ENCODE data around the gene SYPL1.
"Not testable (repeated sequence)": the region's sequence is repeated elsewhere in the genome, so short reads cannot be mapped to it uniquely, and the experiment has no call there.

The SYPL1 gene

DNA sequence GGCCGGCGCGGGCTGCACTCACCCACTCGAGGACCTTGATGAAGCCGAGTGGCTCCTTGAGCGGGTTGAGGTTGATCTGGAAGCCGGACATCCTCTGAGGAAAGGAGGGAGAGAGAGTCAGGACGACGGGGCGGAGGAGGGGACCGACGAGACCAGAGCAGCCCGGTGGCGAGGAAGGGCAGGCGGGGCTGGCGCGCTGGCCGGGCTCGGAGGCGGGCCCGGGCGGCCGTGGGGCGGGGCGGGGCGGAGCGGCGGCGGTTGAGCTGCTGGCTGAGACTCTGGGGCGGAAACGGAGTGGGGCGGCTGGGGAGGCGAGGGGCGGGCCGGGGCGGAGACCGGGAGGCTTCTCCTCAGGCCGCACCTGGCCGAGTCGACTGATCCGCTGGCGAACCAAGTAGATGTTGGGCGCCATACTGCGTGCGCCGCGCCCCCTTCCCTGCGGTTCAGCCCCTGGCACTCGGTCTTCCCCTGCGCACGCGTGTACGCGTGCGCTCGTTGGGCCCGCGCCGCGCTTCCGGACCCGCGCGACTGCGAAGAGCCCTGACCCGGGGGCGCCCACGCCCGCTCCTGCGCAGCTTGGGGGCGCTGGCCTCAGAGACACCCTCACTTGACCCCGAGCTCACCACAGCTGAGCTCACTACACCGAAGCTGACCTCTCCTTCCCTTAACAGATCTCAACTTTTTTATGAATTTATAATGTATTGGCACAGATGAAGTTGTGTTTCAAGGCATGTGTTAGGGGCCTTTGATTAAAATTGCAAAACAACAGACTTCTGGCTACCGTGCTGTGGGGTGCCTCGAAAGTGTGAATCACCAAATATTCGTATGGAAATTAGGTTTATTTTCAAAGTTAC is at the start of gene SYPL1:
SYPL1 (minus strand) TSS at position 195 of the 854 bp plus-strand sequence; CDS start at position 91, 104 bp downstream.
- peak; percentile 72 to 84 (median 77) for DNase-seq (ENCODE audit: low read depth in 2 of 3, low spot score in 2 of 3)

DNA sequence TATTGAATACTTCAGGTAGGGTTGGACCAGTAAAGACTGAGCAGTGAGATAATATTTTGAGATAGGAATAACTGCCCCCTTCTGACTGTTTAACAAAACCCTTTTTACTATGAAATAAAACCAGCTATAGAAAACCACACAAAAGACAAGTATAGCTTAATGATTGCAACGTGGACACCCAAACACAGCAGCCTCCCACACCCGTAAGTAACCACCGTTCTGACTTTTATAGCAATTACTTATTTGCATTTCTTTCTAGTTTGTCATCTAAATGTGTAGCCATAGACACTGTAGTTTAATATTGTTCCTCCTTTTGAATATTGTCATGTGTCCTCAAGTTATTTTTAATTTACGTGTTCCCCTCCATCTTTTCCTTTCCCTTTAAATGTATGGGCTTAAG is 42.9 kb upstream of the SYPL1 start:
- no peak for DNase-seq (ENCODE audit: low read depth in 2 of 3, low spot score in 2 of 3)

DNA sequence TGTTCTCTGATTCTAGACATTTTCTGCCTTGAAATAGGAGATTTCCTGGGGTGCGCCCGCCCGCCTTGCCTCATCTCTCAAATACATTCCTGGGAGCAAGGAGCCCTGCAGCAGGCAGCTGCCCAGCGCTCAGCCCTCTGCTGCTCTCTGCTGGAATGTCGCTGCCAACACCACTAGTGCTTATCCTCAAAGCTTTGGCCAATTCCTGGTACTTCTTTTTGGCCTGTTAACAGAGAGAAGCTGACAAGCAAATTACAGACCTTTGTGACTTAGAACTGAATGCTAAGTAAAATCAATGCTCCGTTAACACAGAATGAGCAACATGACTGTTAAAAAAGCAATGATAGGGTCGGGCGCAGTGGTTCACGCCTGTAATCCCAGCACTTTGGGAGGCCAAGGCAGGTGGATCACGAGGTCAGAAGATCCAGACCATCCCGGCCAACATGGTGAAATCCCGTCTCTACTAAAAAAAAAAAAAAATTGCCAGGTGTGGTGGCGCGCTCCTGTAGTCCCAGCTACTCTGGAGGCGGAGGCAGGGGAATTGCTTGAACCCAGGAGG is 41.9 kb upstream of the SYPL1 start:
- DNase-seq (ENCODE audit: low read depth in 2 of 3, low spot score in 2 of 3) = peak; percentile 24 to 26 (median 24)

DNA sequence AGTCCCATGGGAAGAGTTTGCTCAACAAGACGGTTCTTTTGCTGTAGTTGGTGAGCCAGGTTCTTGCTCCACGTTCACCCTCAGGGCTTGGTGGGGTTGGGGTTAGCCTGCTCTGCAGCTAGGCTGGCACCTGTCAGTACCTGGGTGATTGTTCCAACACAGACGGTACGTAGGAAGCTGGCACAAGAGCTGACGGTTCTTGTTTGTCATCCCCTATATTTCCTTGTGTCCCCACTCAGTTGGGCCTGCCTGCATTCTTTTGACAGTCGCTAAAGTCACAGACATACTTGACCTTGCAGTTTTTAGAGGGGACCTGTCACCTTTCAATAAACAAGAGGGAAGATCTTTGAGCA is 40.2 kb upstream of the SYPL1 start:
- no peak for DNase-seq (ENCODE audit: low read depth in 2 of 3, low spot score in 2 of 3)

DNA sequence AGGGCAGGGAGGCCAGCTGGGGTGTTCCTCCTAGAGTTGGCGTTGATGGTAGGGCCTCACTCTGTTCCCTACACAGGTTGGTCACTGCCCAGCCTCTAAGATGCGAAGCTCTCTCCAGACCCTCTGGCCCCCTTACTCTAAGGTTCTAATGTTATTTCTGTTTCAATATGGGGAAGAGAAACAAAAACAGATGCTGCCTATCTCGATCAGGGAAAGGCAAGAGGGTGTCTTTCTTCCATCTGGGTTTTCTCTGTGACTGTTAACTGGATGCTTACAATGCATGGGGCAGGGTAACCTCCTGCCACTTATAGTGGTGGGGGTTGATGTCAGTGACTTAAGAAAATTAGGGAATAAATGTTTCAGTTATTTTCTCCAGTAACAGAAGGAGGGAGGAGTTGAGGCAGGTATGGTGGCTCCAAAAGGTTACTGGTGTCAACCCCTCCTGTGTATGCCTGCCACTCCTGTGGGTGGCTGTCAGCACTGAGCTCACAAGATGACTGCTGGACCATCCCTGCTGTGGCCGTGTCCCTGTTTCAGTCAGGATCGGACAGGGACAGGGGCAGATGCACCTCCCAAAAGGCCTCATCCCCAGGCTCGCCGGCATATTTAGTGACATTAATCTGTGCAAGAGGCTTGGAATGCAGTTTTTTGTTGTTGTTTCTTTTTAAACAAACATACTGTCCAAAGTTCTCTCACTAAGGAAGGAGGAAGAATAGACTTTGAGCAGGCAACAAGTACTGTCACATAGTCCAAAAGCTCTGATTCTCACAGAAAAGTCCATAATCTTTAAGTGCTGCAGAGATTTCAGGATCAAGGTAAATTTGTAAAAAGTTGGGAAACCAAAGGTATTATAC is 39.6 kb upstream of the SYPL1 start:
- no peak for DNase-seq (ENCODE audit: low read depth in 2 of 3, low spot score in 2 of 3)

DNA sequence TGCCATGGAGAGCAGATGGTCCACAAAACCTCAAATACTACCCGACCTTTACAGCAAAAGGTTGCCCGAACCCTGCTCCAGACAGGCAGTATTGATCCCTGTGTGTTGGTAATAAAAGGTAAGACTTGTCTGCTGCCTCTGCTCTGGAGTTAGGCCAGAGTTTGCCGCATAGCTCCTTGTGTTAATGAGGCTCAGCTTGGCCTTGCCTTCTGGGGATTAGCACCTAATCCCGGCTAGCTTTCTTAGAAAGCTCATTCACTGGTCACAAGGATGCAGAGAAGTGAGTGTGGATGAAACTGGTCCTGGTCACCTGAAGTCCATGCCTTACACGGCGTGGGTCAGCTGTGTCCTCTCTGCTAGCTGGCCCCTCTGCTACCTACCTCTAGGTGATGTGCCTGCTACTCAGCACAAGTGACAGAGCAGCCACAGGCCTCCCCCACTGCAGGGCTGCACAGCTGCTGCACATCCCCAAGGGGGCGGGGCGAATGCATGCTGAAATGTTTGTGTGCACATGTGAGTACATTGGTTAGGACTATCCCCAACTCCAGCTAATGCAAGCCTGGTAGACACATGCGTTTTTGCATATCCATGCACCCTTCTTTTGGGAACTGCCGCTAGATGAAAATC is 31.7 kb upstream of the SYPL1 start:
- no peak for DNase-seq (ENCODE audit: low read depth in 2 of 3, low spot score in 2 of 3)

DNA sequence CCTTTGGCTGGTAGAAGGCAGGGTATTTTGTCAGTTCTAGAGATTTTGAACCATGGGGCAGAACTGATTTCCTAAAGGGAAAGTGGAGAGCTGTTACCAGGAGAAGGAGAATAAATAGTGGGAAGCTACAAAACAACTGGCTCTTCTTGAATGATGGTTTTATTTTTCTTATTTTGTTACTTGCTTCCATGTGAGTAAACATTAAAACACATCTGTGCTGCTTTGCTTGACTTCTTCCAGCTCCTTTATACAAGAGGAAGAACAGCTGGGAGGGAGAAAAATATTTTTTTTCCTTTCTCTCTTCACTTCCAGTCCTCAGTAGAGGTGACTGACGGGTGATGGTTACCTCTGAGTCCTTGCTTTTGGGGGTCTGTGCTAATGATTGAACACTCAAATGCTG is 30.0 kb upstream of the SYPL1 start:
- no peak for DNase-seq (ENCODE audit: low read depth in 2 of 3, low spot score in 2 of 3)

DNA sequence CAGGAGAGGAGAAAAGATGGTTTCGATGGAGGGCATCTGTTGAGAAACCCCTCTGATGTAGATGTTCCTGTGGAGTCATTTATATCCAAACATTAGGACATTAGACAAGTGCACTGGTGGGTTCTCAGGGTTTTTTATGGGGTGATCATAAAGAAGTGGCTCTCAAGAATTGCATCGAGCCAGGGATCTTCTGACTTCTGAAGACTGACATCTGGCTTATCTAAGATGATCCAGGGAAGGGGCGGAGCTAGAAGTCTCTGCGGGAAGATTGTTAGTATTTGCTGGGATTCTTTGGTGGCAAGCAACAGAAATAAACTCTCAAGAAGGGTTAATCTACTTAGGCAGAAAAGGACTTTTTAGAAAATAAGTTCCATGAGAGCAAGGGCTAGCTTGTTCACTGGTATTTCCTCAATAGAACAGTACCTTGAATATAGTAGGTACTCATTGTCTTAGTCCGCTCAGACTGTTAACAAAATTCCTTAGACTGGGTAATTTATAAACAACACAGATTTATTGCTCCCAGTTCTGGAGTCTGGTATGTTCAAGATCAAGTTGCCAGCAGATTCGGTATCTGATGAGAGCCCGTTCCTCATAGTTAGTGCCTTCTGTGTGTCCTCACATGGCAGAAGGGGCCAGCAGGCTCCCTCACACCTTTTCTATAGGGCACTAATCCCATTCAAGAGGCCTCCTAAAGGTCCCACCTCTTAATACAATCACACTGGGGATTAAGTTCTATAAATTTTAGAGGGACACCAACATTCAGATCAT is 28.5 kb upstream of the SYPL1 start:
- no peak for DNase-seq (ENCODE audit: low read depth in 2 of 3, low spot score in 2 of 3)

DNA sequence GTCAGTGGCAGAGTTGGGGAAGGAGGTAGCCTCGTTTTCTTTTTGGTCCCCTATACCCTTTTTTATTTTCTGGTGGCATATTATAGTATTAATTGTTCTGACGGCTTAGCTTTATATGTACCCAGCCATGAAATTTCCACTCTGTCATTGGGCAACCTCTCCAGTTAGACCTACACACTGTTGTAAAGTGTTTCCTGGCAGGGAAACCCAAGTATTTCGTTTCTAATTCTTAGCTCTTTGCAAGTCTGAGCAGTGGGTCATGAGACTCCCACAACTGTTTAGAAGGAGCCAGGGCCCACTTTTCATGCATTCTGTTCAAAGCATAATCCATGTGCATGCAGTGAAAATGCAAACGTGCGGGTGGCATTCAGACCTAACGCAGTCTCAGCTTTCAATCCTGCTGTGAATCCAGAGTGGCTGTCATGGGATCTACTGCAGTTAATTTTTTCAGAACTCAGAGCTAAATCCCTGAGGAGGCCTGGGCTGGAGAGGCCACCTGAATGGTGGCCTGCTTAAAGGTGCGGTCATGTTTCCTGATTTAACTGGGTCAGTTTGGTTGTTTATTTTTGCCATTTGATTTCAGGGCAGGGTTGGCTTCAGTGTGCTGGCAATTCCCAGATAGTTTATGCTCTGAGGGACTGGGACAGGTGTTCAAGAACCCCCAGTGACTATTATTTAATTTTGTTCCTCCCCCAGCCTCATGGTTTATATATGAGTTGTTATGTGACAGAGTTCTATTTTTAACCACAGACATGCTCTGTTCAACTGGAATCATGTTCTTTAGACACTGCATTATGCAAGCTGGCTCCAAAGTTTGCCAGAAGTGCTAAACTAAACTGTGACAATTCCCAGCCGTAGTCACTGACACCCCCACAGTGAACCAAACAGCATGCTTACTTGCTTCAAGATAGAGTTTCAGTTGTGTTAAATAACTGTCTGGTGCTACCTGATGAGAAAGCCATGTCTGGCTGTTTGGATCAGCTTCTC is 27.4 kb upstream of the SYPL1 start:
- DNase-seq (ENCODE audit: low read depth in 2 of 3, low spot score in 2 of 3) = no peak

DNA sequence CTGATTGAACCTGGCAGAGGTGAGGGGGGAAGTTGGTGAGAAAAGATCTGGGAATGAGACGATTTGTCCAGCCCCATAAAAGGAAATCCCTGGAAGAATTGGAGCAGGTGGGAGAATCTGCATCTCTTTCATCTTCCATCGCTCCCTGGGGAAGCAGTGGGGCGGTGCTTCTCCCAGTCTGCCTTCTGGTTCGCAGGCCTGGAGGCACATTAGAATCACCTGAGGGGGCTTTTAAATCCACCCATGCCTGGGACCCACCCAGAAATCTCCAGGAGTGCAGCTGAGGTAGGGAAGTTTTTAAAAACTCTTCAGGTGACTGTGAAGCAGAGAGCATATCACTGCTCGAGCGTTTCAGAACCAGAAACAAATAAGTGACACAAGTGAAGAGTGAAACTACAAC is 26.7 kb upstream of the SYPL1 start:
- DNase-seq (ENCODE audit: low read depth in 2 of 3, low spot score in 2 of 3) = no peak

DNA sequence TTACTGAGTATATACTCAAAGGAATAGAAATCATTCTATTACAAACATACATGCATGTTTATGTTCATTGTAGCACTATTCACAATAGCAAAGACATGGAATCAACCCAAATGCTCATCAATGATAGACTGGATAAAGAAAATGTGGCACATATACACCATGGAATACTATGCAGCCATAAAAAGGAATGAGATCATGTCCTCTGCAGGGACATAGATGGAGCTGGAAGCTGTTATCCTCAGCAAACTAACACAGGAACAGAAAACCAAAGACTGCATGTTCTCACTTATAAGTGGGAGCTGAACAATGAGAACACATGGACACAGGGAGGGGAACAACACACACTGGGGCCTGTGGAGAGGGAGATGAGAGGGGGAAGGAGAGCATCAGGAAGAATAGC is 26.1 kb upstream of the SYPL1 start:
- not testable (repeated sequence) for DNase-seq (ENCODE audit: low read depth in 2 of 3, low spot score in 2 of 3)

DNA sequence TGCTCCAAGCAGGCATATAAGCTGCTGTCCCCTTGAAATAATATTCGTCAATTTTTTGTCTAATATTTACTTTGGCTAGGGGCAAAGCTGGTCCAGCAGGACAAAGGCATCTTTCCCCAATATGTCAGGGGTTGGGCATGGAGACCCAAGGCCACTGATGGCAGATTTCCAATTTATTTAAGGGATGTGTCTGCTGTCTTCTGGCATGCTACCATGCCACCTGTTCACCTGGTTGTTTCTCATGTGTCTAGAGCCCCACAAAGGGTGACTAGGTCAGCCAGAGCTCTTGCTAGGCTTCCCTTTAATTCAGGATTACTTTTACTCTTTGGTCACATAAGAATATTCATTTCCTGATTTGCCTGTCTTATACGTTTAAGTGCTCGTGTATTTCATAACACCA is 22.1 kb upstream of the SYPL1 start:
- DNase-seq (ENCODE audit: low read depth in 2 of 3, low spot score in 2 of 3) = no peak

DNA sequence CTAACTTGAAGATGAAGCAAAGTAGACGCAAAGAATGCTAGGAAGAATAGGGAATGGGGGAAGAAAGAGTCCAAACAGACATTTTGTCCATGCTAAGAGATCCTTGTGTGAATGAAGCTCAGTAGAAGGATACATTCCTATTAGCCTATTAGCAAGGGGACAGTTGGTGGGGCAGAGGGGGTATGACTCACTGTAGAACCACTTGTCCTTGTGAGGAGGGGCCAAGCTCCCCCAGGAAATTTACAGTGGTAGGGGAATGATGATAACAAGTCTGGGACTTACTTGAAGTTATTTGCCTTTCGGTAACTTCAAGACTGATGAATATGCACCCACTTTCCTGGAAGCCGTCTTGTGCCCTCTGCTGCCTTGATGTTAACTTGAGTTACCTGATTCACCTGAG is 17.2 kb upstream of the SYPL1 start:
- DNase-seq (ENCODE audit: low read depth in 2 of 3, low spot score in 2 of 3) = no peak

DNA sequence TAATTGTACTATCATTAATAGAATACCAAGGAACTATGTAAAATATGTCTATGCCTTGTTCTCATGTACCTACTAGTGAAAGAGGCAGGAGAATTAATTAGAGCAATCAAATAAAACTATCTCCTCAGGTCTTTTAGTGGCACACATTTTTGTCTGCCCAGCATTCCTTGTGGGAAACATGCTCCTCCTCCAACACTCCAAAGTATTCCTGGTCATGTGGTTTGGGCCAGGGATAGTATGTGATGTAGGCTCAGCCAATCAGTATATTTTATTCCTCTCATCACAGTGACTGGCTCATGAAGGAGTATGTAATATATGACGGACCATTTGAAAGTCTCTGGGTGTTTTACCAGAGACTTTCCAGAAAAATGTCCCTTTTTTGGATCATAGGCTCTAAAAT is 16.7 kb upstream of the SYPL1 start:
- DNase-seq (ENCODE audit: low read depth in 2 of 3, low spot score in 2 of 3) = no peak

DNA sequence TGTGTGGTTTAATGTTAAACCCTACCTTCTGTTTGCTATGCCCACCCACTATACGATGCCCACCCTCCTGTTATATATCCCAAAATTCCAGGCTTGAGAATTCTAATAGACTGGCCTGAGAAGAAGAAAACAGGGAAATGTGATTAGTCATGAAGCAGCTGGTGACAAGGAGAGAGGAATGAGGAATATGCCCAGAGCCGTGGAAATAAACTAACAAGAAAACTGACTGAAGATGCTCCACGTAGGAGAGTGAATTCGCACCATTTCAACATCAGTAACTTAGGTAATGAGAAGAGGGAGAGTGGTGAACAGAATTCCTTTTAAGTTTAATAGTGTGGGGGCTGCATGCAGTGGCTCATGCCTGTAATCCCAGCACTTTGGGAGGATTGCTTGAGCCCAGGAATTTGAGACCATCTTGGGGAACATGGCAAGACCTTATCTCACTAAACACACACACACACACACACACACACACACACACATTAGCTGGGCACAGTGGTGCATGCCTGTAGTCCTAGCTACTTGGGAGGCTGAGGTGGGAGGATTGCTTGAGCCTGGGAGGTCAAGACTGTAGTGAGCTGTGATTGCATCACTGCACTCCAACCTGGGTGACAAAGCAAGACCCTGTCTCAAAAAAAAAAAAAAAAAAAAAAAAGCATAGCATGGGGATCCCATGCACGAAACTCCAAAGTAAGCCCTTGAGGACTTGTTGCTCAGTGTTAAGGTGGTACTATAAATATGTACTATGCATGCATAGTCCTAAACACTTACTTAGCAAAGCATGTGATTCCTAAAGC is 16.1 kb upstream of the SYPL1 start:
- no peak for DNase-seq (ENCODE audit: low read depth in 2 of 3, low spot score in 2 of 3)

DNA sequence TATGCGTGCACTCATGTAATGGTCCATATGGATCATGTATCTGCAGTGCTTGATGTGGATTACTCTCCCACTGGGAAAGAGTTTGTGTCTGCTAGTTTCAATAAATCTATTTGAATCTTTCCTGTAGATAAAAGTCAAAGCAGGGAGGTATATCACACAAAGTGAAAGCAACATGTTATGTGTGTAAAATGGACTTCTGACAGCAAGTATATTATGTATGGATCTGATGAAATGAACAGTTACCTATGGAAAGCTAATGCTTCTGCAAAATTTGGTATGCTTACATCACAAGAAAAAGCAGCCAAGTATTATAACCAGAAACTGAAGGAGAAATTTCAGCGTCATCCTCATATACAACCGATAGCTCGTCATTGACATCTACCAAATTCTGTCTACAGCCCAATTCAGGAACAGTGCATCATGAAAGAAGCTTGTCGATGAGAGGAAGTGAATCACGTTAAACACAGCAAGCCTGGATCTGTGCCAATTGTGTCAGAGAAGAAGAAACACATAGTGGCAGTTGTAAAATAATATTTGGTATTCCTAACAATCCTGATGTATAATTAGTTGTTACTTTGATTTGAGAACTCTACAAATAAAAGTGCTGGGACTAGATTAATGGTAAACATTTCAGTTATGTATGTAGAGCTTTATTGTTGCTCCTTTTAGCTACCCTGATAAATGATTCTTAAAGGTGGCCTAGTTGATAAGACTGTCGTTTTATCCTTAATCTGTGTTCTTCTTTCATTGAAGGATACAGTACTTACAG is 14.2 kb upstream of the SYPL1 start:
- DNase-seq (ENCODE audit: low read depth in 2 of 3, low spot score in 2 of 3) = no peak

DNA sequence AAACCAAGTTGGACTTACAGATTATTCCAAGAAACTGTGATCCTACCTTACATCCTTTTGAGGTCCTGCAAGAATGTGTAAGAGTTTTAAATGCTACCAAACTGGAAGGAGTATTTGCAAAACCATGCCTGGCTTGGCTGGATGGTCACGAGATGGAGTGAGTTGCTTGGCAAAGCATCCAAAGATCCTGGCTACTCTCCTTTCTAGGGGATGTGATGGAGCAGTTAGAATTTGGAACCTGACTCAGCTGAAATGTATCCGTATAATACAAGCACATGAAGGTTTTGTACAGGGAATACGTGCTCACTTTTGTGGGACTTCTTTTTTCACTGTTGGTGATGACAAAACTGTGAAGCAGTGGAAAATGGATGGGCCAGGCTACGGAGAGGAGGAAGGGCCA is 13.3 kb upstream of the SYPL1 start:
- no peak for DNase-seq (ENCODE audit: low read depth in 2 of 3, low spot score in 2 of 3)

DNA sequence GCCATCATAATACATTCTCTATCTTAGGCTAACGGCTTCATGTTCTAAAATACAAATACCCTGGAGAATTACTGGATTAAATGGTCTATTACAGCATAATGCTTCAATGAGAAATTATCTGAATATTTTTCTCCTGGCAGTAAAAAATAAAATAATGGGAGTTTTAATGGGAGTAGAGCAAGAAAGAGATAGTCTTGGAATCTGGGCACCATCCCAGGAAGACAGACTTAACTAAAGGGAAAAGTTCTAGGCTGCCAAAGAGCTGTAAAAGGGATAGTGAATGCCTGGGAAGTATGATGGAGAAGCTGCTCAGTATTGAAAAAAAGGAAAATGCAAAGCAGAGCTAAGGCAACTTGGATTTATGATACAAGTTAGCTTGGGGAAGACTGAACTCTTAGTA is 12.1 kb upstream of the SYPL1 start:
- no peak for DNase-seq (ENCODE audit: low read depth in 2 of 3, low spot score in 2 of 3)

Measured in activated CD8-positive, alpha-beta memory T cell treated with anti-CD3 and anti-CD28 coated beads for 48 hours (primary cell).